ENCODE results near the gene CNTNAP2. TPM values are rescaled to one million over a fixed set of nuclear protein-coding genes. Genes with fewer than 3 reads are reported as not detected.

Gene CNTNAP2
- total RNA-seq, 1 experiment from 2014 or later = 0.03 TPM

GRCh38 chr7:147904219-147904576 is 1787.6 kb downstream of the CNTNAP2 start:
- ATAC-seq (no peak), DNase-seq (ENCODE audit: low read depth, low spot score) (no peak)
- POLR2A ChIA-PET = no interaction called here
- H3K36me3 ChIP-seq (ENCODE audit: control insufficient read depth, insufficient read depth, low read length) = no peaks in the 10 kb centered on the region
- H3K27me3 ChIP-seq (ENCODE audit: control insufficient read depth, insufficient read depth, low read length) = no peaks in the 10 kb centered on the region
- H3K9me3 ChIP-seq (ENCODE audit: control insufficient read depth, insufficient read depth, low read depth, low read length) = no peaks in the 10 kb centered on the region
- H3K27ac ChIP-seq (ENCODE audit: low read length) = no peak overlapping the region
- in situ Hi-C loops (cut with HindIII; ENCODE audit: low pct_unique_long_range_greater_than_20kb, low sequenced_read_pairs) = no loop called here
- intact Hi-C loops (cut with micrococcal nuclease; ENCODE audit: unreplicated experiment) = no loop called here
- H3K4me3 ChIP-seq (ENCODE audit: low read depth in 2 of 2, low read length in 2 of 2) = no peak overlapping the region
- TF ChIP-seq POLR2AphosphoS5 (IDR thresholded peaks at IDR 0.05; ENCODE audit: low read depth, low read length) = no peak
- no peak for TF ChIP-seq SIN3A (IDR thresholded peaks at IDR 0.05; ENCODE audit: borderline replicate concordance, insufficient read depth, low read depth, low read length)
- no peak for TF ChIP-seq CTCF (IDR thresholded peaks at IDR 0.05)
- no peak for TF ChIP-seq TCF7L2 (IDR thresholded peaks at IDR 0.05; ENCODE audit: low read depth, low read length)
- no peak for TF ChIP-seq REST (IDR thresholded peaks at IDR 0.05; ENCODE audit: insufficient read depth in 1 of 2, low read depth in 2 of 2, low read length in 1 of 2)
- CTCF ChIA-PET = no interaction called here
- BruUV-seq (replicated peaks) = no TSS peak
- no peaks in the 10 kb centered on the region for H3K4me1 ChIP-seq (ENCODE audit: control insufficient read depth, insufficient read depth, low read length)

GRCh38 chr7:147909431-147910148 is 1793.0 kb downstream of the CNTNAP2 start:
- in situ Hi-C loops (cut with HindIII; ENCODE audit: low pct_unique_long_range_greater_than_20kb, low sequenced_read_pairs) = no loop called here
- H3K27me3 ChIP-seq (ENCODE audit: control insufficient read depth, insufficient read depth, low read length) = no peaks in the 10 kb centered on the region
- 0 out of 2 replicates have a peak, but pooled peaks cover 2% of the 10 kb centered on the region for H3K9me3 ChIP-seq (ENCODE audit: control insufficient read depth, insufficient read depth, low read depth, low read length)
- intact Hi-C loops (cut with micrococcal nuclease; ENCODE audit: unreplicated experiment) = no loop called here
- no peak for ATAC-seq
- H3K36me3 ChIP-seq (ENCODE audit: control insufficient read depth, insufficient read depth, low read length) = no peaks in the 10 kb centered on the region
- ChIA-PET CTCF (no interaction called here), POLR2A (no interaction called here)
- H3K4me1 ChIP-seq (ENCODE audit: control insufficient read depth, insufficient read depth, low read length) = no peaks in the 10 kb centered on the region
- H3K27ac ChIP-seq (ENCODE audit: low read length) = no peak overlapping the region
- H3K4me3 ChIP-seq (ENCODE audit: low read depth in 2 of 2, low read length in 2 of 2) = no peak overlapping the region
- no TSS peak for BruUV-seq (replicated peaks)
- DNase-seq (ENCODE audit: low read depth, low spot score) = no peak
- no peak for TF ChIP-seq TCF7L2 (IDR thresholded peaks at IDR 0.05; ENCODE audit: low read depth, low read length)
- TF ChIP-seq CTCF (IDR thresholded peaks at IDR 0.05) = no peak
- TF ChIP-seq REST (IDR thresholded peaks at IDR 0.05; ENCODE audit: insufficient read depth in 1 of 2, low read depth in 2 of 2, low read length in 1 of 2) = no peak
- TF ChIP-seq POLR2AphosphoS5 (IDR thresholded peaks at IDR 0.05; ENCODE audit: low read depth, low read length) = no peak
- TF ChIP-seq SIN3A (IDR thresholded peaks at IDR 0.05; ENCODE audit: borderline replicate concordance, insufficient read depth, low read depth, low read length) = no peak
